KG1 (cell line): ENCODE measurements around the gene TCEA3.

Experiments
- DNase-seq: peaks from one replicate; lab custom pipeline; 2025; lab: John Stamatoyannopoulos, UW

Gene TCEA3

DNA sequence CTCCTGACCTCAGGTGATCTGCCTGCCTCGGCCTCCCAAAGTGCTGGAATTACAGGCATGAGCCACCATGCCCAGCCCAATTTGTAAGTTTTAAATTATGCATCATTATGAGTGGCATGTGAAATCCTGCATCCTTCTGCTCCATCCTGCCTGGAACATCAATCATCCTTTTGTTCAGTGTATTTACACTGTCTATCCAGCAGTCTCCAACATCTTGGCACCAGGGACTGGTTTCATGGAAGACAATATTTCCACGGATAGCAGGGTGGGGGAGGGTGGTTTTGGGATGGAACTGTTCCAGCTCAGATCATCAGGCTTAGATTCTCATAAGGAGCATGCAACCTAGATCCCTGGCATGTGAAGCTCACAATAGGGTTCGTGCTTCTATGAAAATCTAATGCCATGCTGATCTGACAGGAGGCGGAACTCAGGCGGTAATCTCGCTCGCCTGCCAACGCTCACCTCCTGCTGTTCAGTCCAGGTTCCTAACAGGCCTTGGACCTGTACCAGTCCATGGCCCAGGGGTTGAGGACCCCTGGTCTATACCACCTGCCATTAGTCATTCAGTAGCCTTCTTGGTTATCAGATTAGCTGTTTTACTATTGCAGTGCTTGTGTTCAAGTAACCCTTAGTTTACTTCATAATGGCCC lies 22.2 kb upstream of the TCEA3 start:
- DNase-seq: no peak

DNA sequence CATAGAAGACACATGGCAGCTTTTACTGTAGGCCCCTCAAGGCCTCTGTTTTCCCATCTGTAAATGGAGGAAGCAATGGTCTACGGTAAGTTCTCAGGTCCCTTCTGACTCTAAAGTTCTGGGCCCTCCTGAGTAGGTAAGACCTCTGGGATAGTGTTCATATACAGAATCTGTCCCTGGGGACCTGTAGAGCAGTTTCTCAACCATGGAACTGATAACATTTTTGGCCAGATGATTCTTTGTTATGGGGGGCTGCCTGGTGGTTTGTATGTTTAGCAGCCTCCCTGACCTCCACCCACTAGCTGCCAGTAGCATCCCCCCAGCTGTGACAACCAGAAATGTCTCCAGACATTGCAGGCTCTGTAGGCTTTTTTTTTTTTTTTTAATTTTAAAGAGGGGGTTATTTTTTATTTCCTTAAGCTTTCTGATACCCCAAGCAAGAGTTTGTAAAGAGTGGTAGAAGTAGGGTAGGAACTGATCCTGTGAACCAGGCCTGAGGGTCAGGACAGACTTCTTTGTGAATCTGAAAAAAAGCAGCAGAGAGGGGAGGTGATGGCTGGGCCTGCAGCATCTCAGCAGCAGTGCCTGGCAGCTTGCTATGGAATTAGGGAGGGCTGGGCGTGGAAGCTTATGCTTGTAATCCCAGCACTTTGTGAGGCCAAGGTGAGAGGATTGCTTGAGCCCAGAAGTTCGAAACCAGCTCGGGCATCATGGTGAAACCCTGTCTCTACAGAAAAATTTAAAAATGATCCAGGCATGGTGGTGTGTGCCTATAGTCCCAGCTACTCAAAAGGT lies 20.2 kb upstream of the TCEA3 start:
- DNase-seq: no peak

DNA sequence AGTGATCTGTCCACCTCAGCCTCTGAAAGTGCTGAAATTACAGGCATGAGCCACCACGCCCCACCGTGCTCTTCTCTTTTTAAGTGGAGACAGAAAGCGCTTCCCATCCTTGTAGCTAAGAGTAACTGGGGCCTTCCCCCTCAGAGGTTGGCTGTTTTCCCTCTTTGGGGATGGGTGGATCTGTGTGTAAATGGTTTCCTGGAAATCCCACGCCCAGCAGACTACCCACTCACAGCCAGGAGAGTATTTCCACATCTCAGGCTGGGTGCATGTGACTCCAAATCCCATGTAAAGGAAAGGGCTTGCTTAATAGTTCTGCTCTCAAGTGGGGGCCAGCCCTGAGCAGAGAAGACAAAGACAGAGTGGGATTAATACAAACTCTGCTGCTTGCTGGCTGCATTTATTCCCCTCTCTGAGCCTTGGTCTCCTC lies 19.6 kb upstream of the TCEA3 start:
- no peak for DNase-seq

DNA sequence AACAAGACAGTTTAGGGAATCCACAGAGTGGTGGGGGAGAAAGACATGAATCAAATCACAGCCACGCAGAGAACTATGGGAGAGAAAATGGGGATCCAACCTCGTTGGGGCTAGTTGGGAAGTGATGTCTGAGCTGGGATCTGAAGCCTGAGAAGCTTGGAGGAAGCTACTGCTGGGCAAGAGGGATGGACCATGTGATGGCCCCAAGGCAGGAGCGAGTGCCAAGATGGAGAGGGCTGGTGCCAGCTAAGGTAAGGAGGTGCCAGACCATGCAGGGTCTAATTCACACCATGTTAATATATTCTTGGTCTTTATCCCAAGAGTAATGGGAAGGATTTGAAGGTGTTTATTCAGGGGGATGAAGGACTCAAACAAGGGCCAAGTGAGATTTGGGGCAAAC lies 18.2 kb upstream of the TCEA3 start:
- no peak for DNase-seq

DNA sequence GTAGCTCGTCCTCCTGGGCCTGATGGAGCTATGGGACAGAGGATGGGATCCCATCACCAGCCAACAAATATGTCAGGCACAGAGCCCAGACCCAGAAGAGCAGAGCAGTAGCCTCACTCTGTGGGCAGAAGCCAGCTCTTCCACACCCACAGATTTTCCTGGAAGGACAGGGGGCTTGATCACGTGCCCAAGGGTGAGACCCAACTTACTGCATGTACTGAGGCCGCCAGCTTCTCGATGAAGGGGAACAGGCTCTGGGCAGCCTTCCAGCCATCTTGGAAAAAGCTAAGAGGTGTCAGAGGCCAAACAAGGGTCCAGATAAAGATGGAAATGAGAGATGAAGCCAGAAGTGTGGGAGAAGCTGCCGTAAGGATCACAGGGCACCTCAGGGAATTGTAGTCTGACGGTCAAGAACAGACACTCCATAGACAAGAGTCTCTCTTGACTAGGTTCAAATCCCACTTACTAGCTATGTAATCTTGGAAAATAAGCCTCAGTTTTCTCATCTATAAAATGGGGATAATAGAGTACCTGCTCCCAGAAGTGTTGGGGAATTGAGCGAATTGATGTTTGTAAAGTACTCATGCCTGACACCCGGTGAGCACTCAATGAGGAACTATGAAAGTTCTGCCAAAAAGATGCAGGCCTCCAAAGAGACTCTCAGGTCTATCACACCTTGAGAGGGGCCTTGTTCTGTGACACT lies 17.0 kb upstream of the TCEA3 start:
- DNase-seq: no peak

DNA sequence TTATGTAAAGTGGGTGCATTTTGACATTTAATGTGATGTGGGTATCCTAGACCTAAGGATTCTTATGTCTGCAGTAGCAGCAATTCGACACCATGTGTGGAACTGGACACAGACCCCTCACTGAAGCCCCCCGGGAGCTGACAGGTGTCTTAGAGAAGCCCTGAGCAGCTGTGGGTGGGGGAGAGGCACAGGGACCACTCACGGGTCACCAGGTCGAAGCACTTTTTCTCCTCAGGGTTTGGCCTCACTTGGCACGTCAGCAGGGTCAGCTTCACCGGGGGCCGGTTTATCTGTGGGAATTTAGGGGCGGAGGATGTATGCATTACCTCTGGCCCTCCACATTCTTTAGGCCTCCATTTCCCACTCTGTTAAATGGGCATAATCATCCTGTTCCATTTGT lies 14.0 kb upstream of the TCEA3 start:
- no peak for DNase-seq

DNA sequence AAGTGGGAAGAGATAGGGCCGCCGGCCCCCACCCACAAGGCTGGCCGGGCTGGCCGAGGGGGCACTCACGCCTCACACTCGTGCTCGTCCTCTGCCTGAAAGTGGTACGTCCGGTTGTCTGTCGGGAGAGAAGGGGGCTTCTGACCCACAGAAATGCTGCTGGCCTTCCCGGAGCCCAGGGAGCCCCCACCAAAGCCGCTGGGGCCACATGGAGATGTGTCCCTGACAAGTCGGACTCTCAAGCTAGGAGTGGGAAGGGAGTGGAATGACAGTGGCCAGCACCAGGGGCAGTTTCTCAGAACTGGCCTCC lies 12.8 kb upstream of the TCEA3 start:
- no peak for DNase-seq

DNA sequence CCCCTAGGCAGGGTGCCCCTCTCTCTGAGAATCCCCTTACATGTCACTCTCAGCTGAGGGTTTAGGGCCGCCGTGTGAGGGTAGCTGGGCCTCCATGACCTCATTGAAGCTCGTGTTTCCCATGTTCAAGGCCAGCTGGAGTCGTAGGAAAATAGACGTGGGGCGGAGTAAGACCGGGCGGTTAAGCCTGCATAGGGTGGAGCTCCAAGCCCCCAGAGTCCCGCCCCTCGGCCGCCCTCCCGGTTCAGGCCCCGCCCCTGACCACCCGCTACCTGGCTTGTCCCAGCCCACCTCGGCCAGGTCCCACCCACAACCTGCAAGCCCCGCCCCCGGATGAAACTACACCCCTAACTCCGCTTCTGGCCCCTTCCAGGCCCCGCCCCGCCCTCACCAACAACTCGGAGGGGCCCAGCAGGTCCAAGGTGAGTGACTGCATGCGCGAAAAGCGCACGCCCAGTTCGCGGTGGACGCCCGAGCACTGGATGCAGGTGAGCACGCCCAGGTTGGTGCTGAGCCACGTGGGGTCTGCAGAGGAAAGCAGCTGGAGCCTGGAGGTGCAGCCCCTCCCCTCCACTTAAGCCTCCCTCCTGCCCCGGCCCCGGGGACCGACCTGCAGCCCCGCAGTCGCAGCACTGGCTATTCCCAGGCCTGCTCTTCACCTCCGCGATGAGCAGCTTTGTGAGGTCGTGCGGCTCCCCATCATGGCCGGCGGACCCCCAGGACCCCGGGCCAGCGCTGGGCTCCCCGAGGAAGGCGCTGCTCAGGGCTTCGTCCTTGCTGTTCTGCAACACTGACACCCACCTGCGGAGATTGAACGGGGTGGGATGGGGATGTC lies 12.2 kb upstream of the TCEA3 start:
- DNase-seq: no peak

DNA sequence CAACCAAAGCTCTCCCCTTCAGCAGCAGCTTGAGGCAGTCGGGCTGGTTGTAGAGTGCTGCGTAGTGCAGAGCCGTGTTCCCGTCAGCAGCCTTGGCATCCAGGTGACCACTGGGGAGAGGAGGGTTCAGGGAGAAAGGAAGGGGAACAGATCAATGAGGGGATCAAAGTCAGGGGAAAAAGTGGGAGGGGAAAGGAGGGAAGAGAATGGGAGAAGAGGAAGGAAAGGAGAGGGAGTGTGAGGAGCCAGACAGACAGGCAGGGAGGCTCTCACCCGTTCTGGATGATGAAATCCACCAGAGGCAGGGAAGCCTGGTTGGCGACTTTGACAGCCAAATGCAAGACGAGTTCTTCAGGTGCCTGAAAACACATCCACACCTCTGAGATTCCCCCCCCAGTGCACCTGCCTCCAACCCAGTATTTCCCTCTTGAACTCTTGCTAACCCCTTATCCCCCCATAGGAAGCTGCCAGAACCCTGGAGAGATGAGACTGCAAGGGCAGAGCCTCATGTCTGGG lies 9.8 kb upstream of the TCEA3 start:
- no peak for DNase-seq

DNA sequence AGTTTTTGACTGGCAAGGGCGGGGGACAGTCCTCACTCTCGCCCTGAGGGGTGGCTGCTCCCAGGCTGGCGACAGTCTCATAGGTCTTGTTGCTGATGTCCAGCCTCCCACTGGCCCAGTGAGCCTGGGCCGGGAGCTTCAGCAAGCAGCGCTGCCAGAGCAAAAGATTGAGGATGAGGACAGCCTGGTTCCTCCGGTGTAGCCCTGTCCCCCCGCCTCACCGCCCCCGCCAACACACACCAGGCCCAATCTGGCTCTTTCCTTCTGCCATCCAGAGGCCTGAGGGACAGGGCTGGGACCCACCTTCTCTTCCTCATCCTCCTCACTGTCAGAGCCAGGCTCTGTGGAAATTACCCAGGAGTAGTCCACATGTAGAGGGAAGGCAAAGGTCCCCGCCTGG lies 8.6 kb upstream of the TCEA3 start:
- no peak for DNase-seq

DNA sequence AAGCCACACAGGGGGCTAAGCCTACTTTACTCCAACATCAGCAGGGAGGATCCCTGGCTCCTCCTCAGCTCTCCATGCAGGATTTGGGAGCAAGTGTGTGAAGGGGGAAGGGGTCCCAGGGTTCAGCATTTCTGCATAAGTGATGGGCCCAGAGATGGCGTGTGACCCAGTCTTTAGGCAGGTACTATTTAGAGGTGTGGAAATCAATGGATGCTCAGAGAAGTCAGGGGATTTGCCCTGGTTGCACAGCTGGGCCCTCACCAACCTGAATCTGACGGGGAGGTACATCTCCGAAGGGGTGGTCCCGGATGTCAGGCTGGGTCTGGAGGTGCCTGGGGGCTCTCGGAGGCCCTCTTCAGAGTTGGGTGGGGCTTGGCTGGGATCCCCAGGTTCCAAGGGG lies 6.9 kb upstream of the TCEA3 start:
- no peak for DNase-seq

DNA sequence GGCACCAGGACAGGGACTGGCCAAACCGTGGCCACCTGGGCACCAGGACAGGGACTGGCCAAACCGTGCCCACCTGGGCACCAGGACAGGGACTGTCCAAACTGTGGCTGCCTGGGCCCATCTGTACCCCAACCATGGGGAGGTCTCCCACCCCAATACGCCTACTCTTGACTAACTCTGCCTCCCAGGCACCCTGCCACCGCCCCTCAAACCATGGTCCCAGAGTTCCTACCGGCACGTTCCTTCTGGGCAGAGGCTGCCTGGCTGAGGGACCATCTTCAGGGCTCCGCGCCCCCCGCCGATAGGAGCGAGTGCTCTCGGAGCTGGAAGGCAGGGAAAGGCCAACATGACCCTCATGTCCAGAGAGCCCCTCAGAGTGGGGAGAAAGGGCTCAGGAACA lies 6.3 kb upstream of the TCEA3 start:
- no peak for DNase-seq

DNA sequence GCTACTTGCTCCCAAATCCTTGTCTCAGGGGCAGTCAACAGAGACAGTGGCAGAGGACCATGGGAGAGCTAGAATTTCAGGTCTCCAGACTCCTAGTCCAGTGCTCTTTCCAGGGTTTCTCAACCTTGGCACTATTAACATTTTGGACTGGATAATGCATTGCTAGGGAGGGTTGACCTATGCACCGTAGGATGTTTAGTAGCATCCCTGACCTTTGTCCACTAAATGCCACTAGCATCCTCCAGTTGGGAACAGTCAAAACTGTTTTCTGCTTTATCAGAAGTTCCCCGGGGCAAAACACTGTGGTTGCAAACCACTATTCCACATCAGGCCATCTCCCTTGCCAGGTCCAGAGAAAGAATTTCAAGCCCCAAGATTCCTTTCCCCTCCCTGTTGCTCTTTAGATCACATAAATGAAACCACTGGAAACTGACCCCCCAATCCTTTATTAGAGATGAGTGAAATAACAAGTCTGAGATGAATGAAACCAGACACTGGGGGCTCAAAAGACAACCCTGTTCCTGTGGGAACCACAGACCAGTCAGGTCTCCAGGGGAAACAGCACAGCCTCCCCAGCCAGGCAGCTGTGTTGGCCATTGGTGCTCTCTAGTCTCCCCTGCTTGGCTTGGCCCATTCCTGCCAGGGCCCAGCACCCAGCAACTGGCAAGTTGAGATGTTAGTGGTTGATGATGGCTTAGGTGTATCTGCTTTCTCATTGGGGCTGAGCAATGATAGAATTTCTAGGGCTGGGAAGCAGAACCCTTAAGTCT lies 3.8 kb upstream of the TCEA3 start:
- no peak for DNase-seq

DNA sequence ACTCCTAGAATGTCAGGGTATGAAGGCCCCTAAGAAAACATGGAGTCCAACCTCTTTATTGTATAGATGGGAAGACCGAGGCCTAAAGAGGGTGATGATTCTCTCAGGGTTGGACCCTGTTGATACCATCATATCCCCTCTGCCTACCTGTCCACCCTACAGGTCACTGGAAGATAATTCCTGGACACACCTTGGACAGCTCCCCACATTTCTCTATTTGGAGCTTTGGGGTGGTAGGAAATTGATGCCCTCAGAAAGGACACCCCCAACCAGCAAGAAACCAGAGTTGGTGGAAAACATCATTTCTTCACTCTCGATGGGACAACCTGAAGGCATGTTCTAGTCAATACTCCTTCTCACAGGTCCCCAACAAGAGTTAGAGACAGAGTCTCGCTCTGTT lies 3.0 kb upstream of the TCEA3 start:
- DNase-seq: no peak

DNA sequence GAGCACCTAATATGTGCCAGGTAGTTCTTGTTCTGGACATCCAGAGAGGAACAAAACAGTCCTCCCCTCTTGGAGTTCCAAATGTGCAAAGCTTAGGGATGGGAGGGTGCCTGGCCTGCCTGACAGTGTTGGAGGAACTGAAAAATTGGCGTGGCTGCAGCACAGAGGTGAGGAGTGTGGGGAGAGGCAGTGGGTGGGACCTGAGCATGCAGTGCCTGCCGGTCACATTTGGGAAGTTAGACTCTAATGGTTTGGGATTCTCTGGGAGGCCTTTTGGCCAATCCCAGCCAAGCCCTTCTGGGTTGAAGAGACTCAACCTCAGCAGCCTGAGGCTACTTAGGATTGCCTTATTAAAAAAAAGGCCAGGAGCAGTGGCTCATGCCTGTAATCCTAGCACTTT lies 2.3 kb upstream of the TCEA3 start:
- no peak for DNase-seq

DNA sequence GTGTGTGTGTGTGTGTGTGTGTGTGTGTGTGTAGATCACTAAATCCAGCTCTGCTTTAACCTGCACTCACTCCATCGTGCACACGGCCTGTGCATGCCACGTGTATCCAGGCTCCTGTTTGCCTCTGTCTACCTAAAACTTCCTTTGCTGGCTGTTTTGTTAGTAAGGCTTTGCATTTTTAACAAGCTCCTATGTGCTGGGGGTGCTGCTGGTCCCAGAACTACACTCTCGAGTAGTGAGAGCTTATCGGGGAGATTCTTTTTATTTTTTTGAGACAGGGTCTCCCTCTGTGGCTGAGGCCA lies 596 bp upstream of the TCEA3 start:
- DNase-seq: no peak

DNA sequence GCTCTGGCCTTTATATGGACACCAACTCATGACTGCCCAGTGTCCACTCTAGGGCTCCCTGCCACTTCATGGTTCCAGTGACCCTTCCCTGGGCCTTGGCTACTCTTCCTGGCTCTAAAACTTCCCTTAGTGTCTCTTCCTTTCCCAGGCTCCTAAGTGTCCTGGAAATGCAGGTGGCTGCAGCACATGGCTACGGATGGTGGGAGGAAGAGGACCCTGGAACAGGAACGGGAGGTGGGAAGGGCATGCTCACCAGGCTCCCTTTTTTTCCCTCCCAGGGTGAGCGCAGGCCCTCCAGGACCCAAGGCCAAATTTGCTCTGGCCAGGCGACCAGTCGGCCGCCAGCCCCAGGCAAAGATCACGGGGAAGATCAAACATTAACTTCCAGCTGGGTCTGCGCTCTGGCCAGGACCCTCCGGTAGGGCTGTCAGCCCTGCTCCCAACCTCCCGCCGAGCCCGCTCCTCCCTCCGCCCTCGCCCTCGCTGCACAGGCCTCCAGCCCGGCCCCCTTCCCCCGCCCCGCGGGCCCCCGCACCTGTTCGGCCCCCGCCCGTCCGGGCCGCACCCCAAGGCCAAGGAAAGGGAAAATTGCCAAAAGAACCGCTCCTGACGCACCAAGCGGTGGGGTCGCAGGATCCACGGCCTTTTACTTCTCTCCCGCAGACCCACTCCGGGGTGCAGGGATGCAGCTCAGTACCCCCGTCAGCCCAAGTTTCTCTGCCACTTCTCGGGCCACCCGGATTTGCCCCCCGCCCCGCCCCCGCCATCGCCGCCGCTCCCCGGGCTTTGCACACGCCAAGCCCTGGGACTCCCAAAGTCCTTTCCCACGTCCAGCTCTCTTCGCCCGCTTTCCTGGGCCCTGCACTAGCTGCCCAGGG lies 894 bp downstream of the TCEA3 start:
- DNase-seq: no peak

DNA sequence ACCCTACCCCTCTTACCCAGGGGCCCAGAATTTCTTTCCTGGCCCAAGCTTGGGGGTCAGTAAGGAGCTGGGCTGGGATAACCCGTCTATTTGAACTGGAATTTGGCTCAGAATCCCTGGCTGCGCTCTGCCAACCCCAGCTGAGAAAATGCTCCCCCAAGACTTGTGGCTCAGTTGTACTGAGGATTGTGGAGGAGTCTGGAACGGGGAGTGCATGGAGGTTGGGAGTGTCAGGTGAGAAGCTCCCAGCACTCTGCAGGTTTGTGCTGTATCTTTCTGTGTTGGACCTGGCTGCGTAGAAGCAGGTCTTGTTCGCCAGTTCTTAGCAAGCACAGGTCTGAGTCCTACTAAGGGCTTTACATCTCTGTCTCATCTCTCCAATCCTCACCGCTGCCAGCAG lies 1.6 kb downstream of the TCEA3 start:
- DNase-seq: no peak

DNA sequence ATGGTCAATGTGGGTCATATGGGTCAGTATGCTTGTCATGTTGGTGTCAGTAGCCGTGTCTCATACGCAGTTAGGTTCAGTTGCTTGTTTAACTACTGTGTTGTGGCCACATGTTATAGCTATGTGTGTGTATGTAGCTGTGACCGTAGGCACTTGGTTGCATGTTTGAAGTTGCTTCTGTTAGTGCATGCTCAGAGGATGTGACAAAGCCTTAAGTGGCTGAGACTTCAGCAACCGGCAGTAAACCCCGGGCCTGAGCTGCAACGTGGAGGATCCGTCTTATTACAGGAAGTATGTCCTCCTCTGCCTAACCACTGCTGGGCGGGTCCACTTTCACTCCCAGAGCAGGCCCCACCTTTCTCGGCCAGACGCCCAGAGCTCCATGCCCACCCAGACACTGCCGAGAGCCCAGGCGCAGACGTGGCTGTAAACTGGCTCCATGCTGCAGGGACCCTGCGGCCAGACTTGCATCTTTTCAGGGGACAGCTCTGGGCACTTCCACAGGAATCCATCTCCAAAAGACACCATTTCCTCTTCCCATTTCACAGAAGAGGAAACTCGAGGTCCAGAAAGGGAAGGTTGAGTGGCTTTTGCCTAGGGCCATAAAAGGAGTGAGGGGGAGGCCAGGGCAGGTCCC lies 2.2 kb downstream of the TCEA3 start:
- no peak for DNase-seq

DNA sequence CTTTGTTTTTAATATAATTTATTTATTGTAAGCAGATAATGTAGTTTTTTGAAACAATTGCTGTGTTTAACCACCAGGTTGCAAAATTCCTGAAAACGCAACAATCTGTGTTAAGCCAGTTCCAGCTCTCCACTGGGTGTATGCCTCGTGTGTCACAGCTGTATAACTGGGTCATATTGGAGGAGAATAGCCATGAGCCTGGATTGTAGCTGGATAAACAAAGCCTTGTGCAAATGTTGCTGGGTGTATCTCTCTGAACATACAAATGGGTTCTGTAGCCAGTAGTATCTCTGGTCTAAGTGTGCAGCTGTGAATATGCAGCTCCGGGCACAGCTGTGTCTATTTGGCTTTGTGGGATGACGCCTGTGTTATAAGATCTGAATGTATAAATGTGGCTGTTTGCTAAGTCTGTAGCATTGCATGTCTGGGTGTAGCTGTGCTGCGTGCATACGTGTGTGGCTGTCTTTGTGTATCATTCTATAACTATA lies 2.8 kb downstream of the TCEA3 start:
- DNase-seq: no peak
